HepG2 (cell line): ENCODE data around the gene FOXI2. TPM values are rescaled to one million over a fixed set of nuclear protein-coding genes. Genes with fewer than 3 reads are reported as not detected.

Source experiments
- ATAC-seq: fragments of 200-7000 bp; cut with Tn5 transposase; 3 replicates; pipeline ENCODE4 v1.9.1; 2020; ENCODE audit warnings: mild to moderate bottlenecking, moderate library complexity
- BruUV-seq: library from RNA; stranded (reverse); fragments of 400-500 nt; replicated peaks from 2 replicates; lab custom pipeline; 2021; lab: Mats Ljungman, UMichigan
- CTCF ChIA-PET: fragments of 300-600 bp; formaldehyde crosslinking; extraction: SDS; loops from one replicate; lab custom pipeline; 2021; ENCODE audit warnings: low total read pairs, inconsistent platforms, low intra/inter-chr PET ratio; lab: Yijun Ruan, JAX
- POLR2A ChIA-PET: fragments of 350-600 bp; sonication (Branson Sonifier 250); formaldehyde crosslinking; loops from one replicate; lab custom pipeline; 2020; ENCODE audit warnings: antibody characterized with exemption, inconsistent platforms; lab: Yijun Ruan, JAX
- DNase-seq: peaks from one replicate; pipeline ENCODE4 v3.0.0-alpha.2; 2015; ENCODE audit warnings: low spot score
- FAIRE-seq: peaks from 3 replicates; lab custom pipeline; 2011; peaks lifted over from hg19 to GRCh38; lab: Jason Lieb, UNC
- H2AFZ ChIP-seq: one replicate; pipeline ENCODE4 v1.6.1; 2011; ENCODE audit warnings: low read length, inconsistent platforms
- H3K27ac ChIP-seq: fragments of 300-600 bp; 3 replicates; pipeline ENCODE4 v1.8.0; 2011; ENCODE audit warnings: mixed run types, mild to moderate bottlenecking, mixed read lengths, low read length, inconsistent platforms; ENCODE audit not compliant: insufficient read depth; ENCODE audit errors: extremely low read length
- H3K27me3 ChIP-seq, 2 experiments: fragments of 200-600 bp in 1 of 2; 2 replicates in 1 of 2; 3 replicates in 1 of 2; pipeline versions ENCODE4 v1.6.0 to v1.8.0; 2011; ENCODE audit warnings: low read length in 2 of 2, mild to moderate bottlenecking in 2 of 2, moderate library complexity in 2 of 2, inconsistent platforms in 1 of 2; ENCODE audit not compliant: insufficient read depth in 2 of 2, control insufficient read depth in 1 of 2
- H3K36me3 ChIP-seq, 2 experiments: fragments of 200-600 bp in 1 of 2; replicated peaks in 1 of 2; 2 replicates in 1 of 2; 3 replicates in 1 of 2; pipeline versions ENCODE4 v1.5.1 to v1.8.0; 2011; ENCODE audit warnings: low read length in 2 of 2, inconsistent platforms in 1 of 2; ENCODE audit not compliant: insufficient read depth in 2 of 2, control insufficient read depth in 1 of 2
- H3K4me1 ChIP-seq: 2 replicates; pipeline ENCODE4 v1.5.1; 2012; ENCODE audit warnings: low read length, inconsistent platforms; ENCODE audit not compliant: insufficient read depth
- H3K4me2 ChIP-seq: 2 replicates; pipeline ENCODE4 v1.6.0; 2011; ENCODE audit warnings: low read depth, low read length, inconsistent platforms
- H3K4me3 ChIP-seq, 3 experiments: fragments of 200-600 bp in 1 of 3; sonication (generic), shearing (Covaris generic) in 1 of 3; replicated peaks in 1 of 3; 2 replicates each; pipeline ENCODE4 v1.5.1; 2011 to 2016; ENCODE audit warnings: low read length in 3 of 3, inconsistent platforms in 2 of 3, low read depth in 2 of 3, mild to moderate bottlenecking in 2 of 3, control low read depth in 1 of 3, mixed read lengths in 1 of 3; ENCODE audit not compliant: insufficient read depth in 1 of 3
- H3K79me2 ChIP-seq: one replicate; pipeline ENCODE4 v1.6.1; 2011; ENCODE audit warnings: low read length, inconsistent platforms; ENCODE audit not compliant: insufficient read depth
- H3K9ac ChIP-seq: 2 replicates; pipeline ENCODE4 v1.6.0; 2011; ENCODE audit warnings: mild to moderate bottlenecking, low read depth, low read length, inconsistent platforms; ENCODE audit not compliant: insufficient read depth
- H3K9me3 ChIP-seq: 2 replicates; pipeline ENCODE4 v1.5.1; 2012; ENCODE audit warnings: mild to moderate bottlenecking, low read length
- H4K20me1 ChIP-seq: 2 replicates; pipeline ENCODE4 v1.6.0; 2011; ENCODE audit warnings: inconsistent platforms, mild to moderate bottlenecking, low read length, moderate library complexity; ENCODE audit not compliant: insufficient read depth
- ESRRA ChIP-seq: sonication (generic); formaldehyde crosslinking; IDR thresholded peaks from 2 replicates; pipeline ENCODE4 v1.5.1; 2020; ENCODE audit warnings: mild to moderate bottlenecking, low read depth, missing genetic modification reagents
- NR2F2 ChIP-seq: IDR thresholded peaks from 2 replicates; pipeline ENCODE4 v1.6.1; 2012; ENCODE audit warnings: low read depth, inconsistent platforms, borderline replicate concordance
- ZNF17 ChIP-seq: sonication (generic); formaldehyde crosslinking; IDR thresholded peaks from 2 replicates; pipeline ENCODE4 v1.5.0; 2020; ENCODE audit warnings: mild to moderate bottlenecking, missing genetic modification reagents
- ZNF768 ChIP-seq: sonication (generic); formaldehyde crosslinking; IDR thresholded peaks from 2 replicates; pipeline ENCODE4 v1.4.0; 2020; ENCODE audit warnings: missing genetic modification reagents
- ZNF878 ChIP-seq: sonication (generic); formaldehyde crosslinking; IDR thresholded peaks from 2 replicates; pipeline ENCODE4 v1.8.1; 2023; ENCODE audit warnings: mild to moderate bottlenecking, missing genetic modification reagents, moderate library complexity
- WGBS: methylation state at CpG from one replicate; pipeline ENCODE4 v1.1.6; 2017; ENCODE audit warnings: low lambda C conversion rate; 5-methylcytosine and 5-hydroxymethylcytosine counted together
- in situ Hi-C: cut with HindIII; loops from 2 replicates; pipeline ENCODE4 v1.10.0; 2017; ENCODE audit warnings: low pct_unique_long_range_greater_than_20kb; ENCODE audit not compliant: extremely low pct_ligation_motif_present
- intact Hi-C: fragments of 100-400 bp; cut with micrococcal nuclease; formaldehyde crosslinking; loops from one replicate; pipeline ENCODE4 v1.10.0; 2022; ENCODE audit not compliant: unreplicated experiment
- polyA plus RNA-seq, 8 experiments: library from polyadenylated mRNA; depleted of rRNA in 3 of 8; stranded (reverse) in 7 of 8; unstranded in 1 of 8; fragments of >200 nt; fragmentation: Illumina TruSeq in 4 of 8; extraction: Trizol in 4 of 8; gene quantifications; 2 replicates each; pipeline versions ENCODE4 v1.2.1 to v1.2.3, GENCODE V29; 2011 to 2016; ENCODE audit warnings: low read depth in 4 of 8, missing spikeins in 1 of 8, mixed read lengths in 1 of 8; ENCODE audit not compliant: insufficient read depth in 1 of 8
- total RNA-seq, 5 experiments: library from RNA; depleted of rRNA; stranded (reverse); fragments of >200 nt; fragmentation: Illumina TruSeq; extraction: Trizol; gene quantifications; 2 replicates each; pipeline ENCODE4 v1.2.3, GENCODE V29; 2016; ENCODE audit warnings: low read depth in 1 of 5
- TF ChIP-seq, protein P1 (sequence below): sonication (generic); formaldehyde crosslinking; IDR thresholded peaks from 2 replicates; pipeline ENCODE4 v1.8.1; 2023; ENCODE audit warnings: mild to moderate bottlenecking, missing genetic modification reagents

FOXI2 gene
- total and polyA plus RNA-seq, 2 of the 13 experiments (the other 11 are each of a cell fraction or from before 2014, with no cell fraction given) = not detected

DNA sequence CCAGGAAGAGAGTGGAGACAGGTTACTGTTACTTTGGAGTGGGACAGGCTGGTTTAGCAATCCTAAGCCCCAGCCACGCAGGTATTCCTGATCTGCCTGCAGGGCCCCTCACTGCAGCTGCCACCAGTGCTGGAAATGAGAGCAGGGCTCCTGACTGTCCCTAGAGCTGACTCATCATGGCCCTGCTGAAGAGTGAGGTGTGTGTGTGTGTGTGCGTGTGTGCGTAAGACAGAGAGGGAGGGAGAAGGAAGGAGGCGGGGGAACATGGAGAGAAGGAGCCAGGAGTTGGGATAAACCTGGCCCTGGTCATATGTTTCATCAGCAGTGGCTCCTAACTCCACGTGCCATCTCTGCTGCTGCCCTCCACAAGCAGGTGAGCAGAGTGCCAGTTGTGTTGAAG lies 3.6 kb downstream of the FOXI2 start:
- TF ChIP-seq ZNF17 (CRISPR knock-in tag) (no peak), NR2F2 (no peak)
- FAIRE-seq = no peak
- ChIA-PET POLR2A (no interaction called here), CTCF (no interaction called here)
- Histone ChIP-seq H3K4me1 (no peaks in the 10 kb centered on the region), H3K9me3 (no peaks in the 10 kb centered on the region), H3K27me3 (peaks cover 3 to 15% of the 10 kb centered on the region in 2 experiments; a peak in 2 of 5 replicates), H3K27ac (no peak overlapping the region), H2AFZ (no peak overlapping the region), H3K4me2 (no peak overlapping the region), H3K36me3 (no peaks in the 10 kb centered on the region), H3K9ac (no peak overlapping the region), H4K20me1 (no peaks in the 10 kb centered on the region), H3K79me2 (no peaks in the 10 kb centered on the region), H3K4me3 (no peak overlapping the region)
- WGBS = 25% methylated on average over 5 of the region's 5 CpGs
- no peak for ATAC-seq
- in situ Hi-C loops (no loop called here), intact Hi-C loops (no loop called here)
- no TSS peak for BruUV-seq
- DNase-seq = no peak

DNA sequence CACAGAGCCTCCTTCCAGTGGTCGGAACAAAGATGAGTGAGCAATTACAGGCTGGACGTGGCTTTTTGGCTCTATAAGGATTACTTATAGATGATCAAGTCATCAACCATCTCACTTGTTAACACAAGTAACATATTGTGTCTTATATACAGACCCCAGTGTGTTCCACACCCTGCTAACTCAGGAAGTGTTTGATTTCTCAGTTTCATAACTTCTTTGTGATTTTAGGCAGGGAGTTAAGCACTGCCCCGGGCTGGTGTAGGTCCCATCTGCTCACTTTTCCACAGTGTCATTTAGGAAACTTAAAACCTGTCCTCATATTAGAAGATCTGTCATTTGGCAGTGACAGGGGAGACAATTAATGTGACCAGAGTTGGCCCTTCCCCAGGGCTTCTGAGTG lies 6.2 kb downstream of the FOXI2 start:
- Histone ChIP-seq H3K36me3 (no peaks in the 10 kb centered on the region), H3K4me2 (no peak overlapping the region), H3K4me3 (no peak overlapping the region), H3K27ac (no peak overlapping the region), H3K79me2 (no peaks in the 10 kb centered on the region), H3K27me3 (peaks cover 3 to 12% of the 10 kb centered on the region in 2 experiments; a peak in 2 of 5 replicates), H2AFZ (no peak overlapping the region), H3K9me3 (no peaks in the 10 kb centered on the region), H4K20me1 (no peaks in the 10 kb centered on the region), H3K9ac (no peak overlapping the region), H3K4me1 (no peaks in the 10 kb centered on the region)
- ChIA-PET POLR2A (no interaction called here), CTCF (no interaction called here)
- in situ Hi-C loops (no loop called here), intact Hi-C loops (no loop called here)
- BruUV-seq = no TSS peak
- DNase-seq (no peak), FAIRE-seq (no peak), ATAC-seq (no peak)
- no peak for TF ChIP-seq ZNF878 (CRISPR knock-in tag)
- TF ChIP-seq ESRRA (CRISPR knock-in tag) = no peak
- TF ChIP-seq ZNF768 (CRISPR knock-in tag) = no peak
- TF ChIP-seq, protein P1, sequence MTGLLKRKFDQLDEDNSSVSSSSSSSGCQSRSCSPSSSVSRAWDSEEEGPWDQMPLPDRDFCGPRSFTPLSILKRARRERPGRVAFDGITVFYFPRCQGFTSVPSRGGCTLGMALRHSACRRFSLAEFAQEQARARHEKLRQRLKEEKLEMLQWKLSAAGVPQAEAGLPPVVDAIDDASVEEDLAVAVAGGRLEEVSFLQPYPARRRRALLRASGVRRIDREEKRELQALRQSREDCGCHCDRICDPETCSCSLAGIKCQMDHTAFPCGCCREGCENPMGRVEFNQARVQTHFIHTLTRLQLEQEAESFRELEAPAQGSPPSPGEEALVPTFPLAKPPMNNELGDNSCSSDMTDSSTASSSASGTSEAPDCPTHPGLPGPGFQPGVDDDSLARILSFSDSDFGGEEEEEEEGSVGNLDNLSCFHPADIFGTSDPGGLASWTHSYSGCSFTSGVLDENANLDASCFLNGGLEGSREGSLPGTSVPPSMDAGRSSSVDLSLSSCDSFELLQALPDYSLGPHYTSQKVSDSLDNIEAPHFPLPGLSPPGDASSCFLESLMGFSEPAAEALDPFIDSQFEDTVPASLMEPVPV (CRISPR knock-in tag) = no peak
- WGBS = 3% methylated on average over 3 of the region's 3 CpGs
